GM21526 (cell line): Measurements from ENCODE around the gene FAM83G.

ENCODE experiments used
- ATAC-seq: cut with Tn5 transposase; IDR thresholded peaks from one replicate; pipeline ENCODE4 v1.9.1; 2021; ENCODE audit warnings: moderate library complexity; ENCODE audit not compliant: unreplicated experiment, low FRiP score

FAM83G gene

DNA sequence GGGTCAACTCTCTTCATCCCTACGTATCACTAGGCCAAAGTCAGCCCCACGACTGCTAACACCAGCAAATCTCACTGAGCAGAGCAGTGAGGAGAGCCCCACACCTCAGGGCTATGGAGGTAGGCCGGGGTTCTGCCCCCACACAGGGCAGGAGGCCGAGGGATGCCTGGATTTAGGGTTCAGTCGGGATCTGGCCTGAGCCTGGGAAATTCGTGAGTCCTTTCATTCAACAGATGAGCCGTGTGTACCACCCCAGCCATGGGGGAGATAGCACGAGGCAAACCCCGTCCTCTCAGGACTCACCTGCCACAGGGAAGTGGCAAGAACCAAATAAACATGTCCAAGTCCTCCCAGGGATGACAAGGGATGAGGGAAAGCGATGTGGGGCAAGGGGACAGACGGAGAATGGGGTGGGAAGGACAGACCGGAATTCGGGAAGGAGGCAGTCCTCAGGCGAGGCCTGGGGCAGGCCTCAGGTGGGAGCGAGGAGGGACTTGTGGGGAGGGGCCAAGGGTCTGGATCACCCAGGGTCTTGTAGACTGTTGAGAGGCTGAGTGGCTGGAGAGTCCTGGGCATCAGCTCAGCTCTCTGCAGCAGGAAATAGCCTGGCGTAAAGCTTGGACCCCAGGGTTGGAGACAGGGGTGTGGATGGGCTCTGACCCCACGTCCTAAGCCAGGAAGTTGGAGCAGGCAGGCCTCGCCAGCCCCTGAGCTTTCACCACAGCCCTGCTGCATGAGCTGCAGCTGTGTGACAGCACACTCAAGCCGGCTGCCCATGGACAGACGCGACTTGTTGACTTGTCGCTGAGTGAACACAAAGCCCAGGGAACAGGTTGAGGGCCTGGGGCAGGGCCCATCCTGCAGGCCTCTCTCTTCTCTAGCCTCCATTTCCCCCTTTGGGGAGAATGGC, 7.9 kb upstream of the FAM83G start:
- ATAC-seq, result no peak

DNA sequence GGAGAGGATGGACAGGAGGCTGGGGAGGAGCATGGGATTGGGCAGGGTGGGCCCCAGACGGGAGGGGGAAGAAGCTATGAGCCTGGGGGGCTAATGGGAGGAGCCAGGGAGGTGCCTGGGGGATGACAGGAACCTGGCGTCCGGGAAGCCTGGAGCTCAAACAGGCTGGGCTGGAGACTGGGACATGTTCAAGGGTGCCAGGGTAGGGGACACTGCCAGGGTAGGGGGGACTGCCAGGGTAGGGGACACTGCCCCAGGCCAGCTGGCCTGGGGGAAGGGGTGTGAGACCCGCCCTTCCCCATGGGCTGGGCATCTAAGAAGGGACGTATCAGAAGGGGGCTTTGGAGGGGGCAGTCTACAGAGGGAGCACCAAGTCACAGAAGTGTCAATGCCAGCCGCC, 7.0 kb upstream of the FAM83G start:
- ATAC-seq, result no peak

DNA sequence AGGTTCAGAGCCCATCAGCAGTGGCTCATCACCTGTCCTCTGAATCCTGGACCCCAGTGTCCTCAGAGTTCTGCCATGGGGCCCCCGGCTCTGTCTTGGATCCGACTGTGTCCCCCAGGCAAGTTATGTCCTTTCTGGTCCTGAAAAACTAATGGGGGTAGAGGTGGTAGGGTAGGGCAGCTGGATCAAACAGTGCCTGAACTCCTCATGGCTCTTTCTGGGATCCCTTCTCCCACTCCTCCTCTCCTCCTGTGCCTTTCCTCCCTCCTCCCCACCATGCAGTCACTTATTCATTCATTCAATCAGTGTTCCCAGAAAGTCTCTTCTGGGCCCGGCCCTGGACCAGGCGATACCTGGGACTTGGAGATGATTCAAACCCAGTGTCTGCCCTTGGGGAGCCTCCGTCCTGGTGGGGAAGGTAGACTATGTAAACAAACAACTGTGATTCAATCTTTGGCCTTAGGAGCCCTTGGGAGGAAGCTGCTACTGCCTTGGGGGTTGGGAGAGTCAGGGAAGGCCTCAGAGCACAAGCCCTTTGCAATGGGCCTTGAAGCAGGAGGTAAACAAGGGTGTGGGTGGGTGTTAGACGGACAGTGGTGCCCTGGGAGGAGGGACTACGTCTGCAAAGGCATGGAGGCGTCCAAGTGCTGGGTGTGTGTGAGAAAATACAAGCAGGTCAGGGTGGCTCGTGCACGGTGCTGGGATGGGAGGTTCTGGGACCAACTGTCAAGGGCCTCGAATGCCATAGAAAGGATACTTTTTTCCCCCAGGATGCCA, 6.4 kb upstream of the FAM83G start:
- no peak for ATAC-seq

DNA sequence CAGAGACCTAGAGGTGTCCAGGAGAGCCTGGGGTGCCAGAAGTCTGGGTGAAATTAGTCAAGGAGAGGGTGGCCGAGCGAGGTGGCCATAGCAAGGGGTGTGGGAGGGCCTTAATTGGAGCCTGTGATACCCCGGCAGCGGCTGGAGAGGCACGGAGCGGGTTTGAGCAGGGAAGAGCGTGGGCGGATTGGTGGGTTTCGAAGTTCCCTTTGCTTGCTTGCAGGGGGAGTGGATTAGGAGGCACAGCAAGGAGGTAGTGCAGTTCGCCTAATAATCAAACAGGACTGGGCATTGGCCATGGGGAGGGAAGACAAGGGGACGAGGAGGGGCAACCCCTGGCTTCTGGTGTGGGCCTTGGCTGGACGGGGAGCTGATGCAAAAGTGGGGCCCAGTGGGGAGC, 5.4 kb upstream of the FAM83G start:
- ATAC-seq, result no peak

DNA sequence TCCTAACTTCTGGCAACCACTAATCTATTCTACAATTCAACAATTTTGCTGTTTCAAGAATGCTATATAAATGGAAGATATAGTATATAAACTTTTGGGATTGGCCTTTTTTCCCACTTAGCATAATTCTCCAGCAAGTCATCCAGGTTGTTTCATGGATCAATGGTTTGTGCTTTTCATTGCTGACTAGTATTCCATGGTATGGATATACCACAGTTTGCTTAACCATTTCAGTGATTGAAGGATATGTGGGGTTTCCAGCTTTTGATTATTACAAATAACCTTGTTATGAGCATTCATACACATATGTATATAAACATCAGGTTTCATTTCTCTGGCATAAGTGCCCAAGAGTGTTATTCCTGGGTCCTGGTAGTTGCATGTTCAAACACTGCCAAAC, 2.1 kb upstream of the FAM83G start:
- no peak for ATAC-seq

DNA sequence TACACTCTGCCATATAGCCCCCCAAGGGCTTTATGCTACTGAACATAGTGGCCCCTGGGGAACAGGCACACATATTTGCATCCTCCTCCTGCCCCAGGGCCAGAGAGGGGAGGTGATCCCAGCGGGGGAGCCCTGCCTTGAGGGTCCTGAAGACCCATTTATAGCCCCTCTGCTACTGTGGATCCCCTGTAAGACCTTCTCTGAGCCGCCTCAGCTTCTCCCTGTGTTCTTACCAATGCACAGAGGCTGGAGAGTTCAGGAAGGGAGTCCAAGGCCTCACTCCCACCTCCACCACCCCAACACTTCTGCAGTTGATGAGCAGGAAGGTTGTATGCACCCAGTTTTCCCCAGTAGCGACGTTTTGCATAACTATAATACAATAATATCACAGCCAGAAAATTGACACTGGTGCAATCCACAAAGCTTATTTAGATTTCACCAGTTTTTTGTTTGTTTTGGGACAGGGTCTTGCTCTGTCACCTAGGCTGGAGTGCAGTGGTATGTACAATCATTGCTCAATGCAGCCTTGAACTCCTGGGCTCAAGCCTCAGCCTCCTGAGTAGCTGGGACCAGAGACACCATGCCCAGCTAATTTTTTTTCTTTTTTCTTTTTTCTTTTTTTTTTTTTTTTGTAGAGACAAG, 1.3 kb upstream of the FAM83G start:
- no peak for ATAC-seq

DNA sequence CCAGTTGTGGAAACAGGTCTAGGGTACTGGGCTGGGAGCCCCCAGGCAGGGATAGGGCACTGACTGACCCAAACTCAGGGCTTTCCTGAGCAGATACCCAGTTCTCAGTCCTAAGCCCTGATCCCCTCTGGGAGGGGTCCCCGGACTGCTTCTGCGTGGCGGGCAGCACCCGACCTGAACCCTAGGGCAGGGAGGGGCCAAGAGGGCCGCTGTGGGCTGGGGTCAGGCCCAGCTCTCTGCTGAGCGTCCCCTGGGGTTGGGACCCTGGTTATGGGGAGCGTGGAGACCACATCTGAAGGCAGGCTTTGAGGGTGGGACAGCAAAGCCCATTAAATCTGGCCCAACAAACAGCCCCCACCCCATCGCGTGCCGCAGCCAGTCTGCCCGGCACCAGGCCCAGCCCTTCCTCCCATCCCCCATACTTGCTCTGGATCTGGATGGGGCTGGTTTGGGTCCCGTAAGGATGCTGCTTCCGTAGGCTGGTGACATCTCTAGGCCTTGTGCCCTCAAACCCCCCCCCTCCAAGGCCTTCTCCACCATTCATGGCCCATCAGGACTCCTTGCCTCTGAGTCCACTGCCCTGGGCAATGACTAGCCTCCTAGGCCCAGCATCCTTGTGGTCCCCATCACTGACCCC, 691 bp upstream of the FAM83G start:
- ATAC-seq, result no peak

DNA sequence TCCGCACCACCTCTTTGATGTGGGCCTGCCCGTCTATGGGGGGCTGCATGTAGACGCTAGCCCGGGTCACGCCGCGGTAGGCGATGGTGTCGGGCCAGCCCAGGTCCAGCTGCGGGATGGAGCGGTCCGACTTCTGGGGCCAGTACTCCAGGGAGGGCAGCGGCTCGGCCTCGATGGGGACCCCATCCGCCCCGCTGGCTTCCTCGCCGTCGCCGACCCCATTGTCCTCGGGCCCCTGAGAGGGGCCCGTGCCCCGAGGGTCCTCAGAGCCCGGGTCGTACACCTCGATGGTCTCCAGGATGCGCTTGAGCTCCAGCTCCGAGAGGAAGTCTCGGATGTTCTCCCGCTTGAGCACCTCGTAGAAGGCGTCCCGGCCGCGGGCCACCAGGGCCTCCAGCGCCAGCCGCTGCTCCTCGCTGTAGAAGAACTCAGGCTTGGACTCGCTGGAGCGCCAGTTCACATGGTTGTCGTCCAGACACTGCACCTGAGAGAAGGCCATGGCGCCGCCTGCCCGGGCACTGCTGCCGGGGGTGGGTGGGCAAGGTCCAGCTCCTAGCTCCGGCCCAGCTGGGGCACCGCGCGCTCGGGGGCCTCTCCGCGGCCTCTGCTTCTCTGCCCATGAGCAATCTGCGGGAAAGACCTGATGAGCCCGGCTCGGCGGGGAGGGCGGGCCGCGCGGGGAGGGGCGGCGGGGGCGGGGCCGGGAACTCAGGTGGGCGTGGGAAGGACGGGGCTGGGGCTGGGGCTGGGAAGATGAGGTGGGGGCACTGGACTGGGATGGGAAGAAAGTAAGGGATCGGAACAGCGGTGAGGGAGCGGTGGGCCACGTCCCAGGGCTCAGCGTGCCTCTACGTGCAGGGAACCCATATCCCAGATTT, 782 bp downstream of the FAM83G start:
- ATAC-seq, result no peak

DNA sequence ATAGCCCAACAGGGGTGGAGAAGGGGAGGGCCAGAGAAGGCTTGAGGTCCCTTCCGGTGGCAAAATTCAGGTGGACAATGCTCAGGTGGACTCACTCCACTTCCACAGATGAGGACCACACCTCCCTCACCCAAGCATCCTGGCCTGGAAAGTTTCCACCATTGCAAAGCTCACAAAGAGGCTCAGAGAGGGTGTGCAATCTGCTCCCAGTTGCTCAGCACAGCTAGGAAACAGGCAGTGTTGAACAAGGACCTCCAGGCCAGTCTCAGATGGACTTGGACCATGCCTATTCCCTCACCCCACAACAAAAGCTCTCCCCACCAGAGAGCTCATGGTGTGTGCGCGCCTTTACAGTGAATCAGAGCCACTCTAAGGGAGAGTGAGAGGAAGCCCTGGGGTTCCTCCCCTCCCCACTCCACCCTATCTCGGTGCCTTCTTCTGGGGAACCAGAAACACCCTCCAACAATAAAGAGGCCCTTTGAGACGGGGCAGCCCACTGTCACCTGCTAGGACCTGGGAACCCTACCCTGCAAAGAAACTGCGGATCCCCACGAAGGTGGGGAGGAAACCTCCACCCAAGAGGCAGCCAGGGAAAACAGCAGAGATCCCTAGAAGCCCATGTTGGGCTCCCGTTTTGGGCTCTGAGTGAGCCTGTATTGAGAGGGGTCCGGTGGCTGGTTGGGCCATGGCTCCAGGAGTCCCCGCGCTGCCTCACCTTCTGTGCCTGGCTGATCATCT, 1.6 kb downstream of the FAM83G start:
- ATAC-seq, result no peak

DNA sequence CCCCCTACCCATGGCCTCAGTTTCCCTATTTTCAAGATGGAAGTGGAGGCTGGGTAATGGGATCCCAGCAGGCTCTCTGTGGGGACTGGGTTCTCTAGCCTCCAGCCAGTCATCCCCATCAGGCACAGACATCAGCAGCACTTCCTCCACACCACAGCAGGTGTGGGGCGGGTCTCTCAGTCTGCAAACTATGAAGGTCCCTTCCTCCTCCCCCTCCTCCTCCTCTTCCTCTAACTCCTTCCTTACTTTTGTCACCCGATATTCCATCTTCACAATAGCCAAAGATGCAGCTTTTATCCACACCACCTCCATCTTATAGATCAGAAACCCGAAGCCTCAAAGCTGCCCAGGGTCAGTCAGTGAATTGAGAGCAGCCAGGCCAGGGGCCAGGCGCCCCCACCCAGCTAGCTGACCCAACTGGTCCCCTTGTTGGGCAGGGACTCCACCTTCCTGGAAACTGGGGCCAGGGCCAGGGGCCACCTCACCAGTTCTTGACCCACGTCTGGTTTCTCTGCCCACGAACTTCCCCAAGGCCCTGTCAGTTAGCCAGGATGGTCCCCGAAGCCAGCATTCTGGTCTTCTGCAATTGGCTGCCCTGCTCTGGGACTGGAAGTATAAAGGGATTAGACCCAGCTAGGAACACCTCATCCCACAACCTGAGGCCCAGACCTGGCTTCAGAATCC, 2.5 kb downstream of the FAM83G start:
- no peak for ATAC-seq

DNA sequence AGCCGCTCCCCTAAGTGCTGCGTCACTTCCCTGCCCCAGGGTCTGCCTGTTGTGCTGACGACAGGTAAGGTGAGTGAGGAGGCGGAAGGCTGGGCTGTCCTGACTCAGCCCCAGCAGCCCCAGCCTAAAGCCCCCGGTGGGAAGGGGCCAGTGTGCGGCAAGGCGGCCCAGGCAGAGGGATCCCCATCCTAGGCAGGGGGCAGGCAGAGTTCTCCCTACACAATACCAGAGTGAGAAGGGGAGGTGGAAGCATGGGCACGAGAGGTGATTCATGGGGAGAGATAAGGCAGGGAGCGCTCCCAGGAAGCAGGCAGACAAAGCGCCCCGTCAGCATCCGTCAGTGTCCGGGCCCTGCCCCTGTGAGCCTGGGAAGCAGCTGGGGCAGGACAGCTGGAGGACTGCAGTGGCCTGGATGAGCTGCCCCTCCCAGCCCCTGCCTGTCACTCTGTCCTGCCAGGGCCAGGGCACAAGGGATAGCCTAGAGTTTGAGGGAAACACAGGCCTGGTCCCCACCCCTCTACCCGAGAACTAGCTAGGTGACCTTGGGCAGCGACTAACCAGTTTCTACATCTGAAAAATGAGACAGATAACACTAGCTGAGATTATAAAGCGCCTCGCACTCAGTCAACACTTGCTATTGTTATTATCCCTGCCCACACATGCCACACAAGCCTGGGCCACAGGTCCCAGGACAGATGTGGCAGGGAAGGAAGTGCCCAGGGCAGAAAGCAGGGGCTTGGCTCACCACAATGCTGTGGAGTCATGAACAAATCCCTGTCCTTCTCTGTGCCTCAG, 3.8 kb downstream of the FAM83G start:
- ATAC-seq, result no peak

DNA sequence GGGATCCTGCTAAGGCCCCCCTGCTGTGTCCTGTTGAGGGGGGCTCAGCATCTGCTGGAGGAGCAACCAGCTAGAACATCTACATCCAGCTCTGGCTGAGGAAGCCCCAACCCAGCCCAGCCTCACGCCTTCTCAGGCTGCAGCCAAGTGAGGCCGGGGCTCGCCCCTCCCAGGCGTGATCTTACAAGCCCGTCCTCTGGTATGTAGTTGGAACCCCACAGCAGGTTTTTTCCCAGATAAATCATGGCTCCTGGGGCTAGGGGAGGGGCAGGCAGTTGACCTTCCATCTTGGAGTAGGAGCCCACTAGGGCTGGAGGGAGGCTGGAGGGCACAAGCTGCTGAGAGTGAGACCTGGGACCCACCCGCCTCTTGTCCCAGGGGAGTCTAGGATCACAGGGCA, 4.7 kb downstream of the FAM83G start:
- no peak for ATAC-seq

DNA sequence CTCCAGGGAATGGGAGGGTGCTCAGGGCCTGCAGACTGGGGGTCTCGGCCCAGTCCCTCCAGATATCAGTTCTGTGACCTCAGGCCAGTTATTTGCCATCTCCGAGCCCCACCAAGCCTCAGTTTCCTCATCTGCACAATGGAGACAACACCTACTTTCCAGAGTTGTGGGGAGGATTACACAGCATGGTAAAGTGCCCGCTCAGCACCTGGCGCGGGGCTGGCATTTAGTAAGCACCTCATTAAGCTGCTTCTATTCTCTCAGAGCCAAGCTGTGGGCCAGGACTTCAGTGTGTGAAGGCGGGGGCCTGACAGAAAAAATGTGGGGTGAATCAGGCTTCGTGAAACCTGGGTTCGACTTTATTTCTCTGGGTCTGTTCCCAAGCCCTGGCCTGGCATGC, 5.2 kb downstream of the FAM83G start:
- ATAC-seq, result no peak

DNA sequence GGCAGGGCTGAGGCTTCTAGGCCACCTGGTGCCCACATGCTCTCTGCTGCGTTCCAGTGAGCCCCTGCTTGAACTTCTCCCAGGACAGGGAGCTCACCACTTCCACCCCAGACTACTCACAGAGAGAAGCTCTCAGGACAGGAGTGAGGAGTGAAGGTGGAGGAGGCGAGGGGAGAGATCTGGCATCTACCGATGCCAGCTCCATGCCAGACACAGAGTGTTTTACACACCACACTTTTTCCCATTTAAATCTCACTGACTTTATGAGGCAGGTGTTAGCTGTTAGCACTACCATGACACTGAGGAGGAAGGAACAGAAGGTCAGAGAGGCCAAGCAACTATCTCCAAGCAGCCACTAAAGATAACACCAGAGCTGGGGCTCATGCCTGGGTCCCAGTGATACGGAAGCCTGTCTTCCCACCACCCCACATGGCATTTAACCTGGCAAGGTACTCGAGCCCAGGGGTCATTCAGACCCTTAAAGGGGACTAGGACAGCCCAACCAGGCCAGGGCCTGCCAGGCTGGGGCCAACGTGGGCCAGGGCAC, 6.8 kb downstream of the FAM83G start:
- ATAC-seq, result no peak

DNA sequence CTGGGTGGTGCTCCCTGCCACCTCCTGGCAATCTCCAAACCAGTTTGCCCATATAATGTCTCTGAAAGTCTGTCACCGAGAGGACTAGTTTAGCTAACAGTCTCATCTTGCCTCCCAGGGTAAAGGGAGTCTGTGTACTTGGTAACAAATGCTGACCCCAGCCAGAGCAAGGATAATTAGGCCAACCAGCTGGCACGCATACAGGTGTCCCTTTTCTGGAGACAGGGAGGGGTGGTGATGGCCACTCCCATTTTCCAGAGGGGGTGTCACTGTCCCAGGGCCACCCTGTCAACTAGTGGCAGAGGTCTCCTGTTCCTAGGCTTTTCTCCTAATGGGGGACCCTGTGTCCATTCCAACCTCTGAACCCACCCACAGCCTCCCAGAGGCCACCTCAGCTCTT, 8.1 kb downstream of the FAM83G start:
- ATAC-seq, result no peak

DNA sequence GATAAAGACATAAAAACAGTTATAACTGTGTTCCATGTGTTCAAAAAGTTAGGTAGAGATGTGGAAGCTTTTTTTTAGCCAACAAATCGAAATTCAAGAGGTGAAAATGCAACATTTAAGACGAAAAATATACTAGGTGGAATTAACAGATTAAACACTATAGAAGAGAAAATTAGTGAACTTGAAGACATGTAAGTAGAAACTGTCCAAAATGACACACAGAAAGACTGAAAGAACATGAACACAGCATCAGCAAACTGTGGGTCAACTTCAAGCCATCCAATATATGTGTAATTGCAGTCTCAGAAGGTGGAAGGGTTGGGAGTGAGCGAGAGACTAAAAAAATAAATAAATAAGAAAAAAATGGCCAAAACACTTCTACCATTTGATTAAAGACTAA, 9.3 kb downstream of the FAM83G start:
- ATAC-seq, result no peak

DNA sequence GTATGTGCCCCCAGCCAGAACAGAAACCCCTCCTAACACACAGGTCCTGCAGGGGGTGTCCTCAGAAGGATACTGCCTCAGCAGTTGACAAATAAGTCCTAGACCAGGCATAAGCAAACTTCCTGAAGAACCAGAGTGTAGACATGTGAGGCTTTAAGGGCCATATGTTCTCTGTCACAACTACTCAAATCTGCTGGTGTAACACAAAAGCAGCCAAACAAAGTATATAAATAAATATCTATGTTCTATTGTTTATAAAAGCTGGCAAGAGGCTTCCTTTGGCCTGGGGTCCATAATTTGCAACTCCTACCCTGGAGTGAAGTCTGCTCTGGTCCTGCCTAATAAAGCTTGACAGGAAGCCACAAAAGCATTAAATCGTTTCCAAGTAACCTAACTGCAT, 9.9 kb downstream of the FAM83G start:
- ATAC-seq, result no peak
